Measurements from ENCODE around the gene FCRLA. TPM values are rescaled to one million over a fixed set of nuclear protein-coding genes. Genes with fewer than 3 reads are reported as not detected.

FCRLA gene
- total RNA-seq, 2 donors from 2014 or later: not detected

- peaks cover 0 to 17% of the 10 kb centered on the region in 2 donors for H3K4me1 ChIP-seq (ENCODE audit: control insufficient read depth in 1 of 2, low read depth in 2 of 2)
- no peaks in the 10 kb centered on the region for H3K9me3 ChIP-seq
- no peak overlapping the region for H3K27ac ChIP-seq
- DNase-seq (ENCODE audit: low spot score) (no peak), ATAC-seq (ENCODE audit: insufficient number of reproducible peaks, low FRiP score, low read depth) (no peak)
- no peaks in the 10 kb centered on the region for H3K36me3 ChIP-seq
- TF ChIP-seq CTCF (IDR thresholded peaks at IDR 0.05): no peak
- no peaks in the 10 kb centered on the region for H3K27me3 ChIP-seq (replicated peaks; ENCODE audit: insufficient read depth)
- H3K4me3 ChIP-seq: no peak overlapping the region
Measured at GRCh38 chr1:161707503-161707902, 474 bp downstream of the FCRLA start.

GRCh38 chr1:161709373-161709772, 2.3 kb downstream of the FCRLA start:
- DNase-seq (ENCODE audit: low spot score) (no peak), ATAC-seq (ENCODE audit: insufficient number of reproducible peaks, low FRiP score, low read depth) (no peak)
- no peak for TF ChIP-seq CTCF (IDR thresholded peaks at IDR 0.05)
- Histone ChIP-seq H3K4me1 (ENCODE audit: control insufficient read depth in 1 of 2, low read depth in 2 of 2) (peaks cover 0 to 17% of the 10 kb centered on the region in 2 donors), H3K4me3 (no peak overlapping the region), H3K36me3 (no peaks in the 10 kb centered on the region), H3K9me3 (no peaks in the 10 kb centered on the region), H3K27me3 (replicated peaks; ENCODE audit: insufficient read depth) (no peaks in the 10 kb centered on the region), H3K27ac (no peak overlapping the region)

- Histone ChIP-seq H3K27ac (no peak overlapping the region), H3K4me1 (ENCODE audit: control insufficient read depth in 1 of 2, low read depth in 2 of 2) (peaks cover 0 to 16% of the 10 kb centered on the region in 2 donors), H3K9me3 (no peaks in the 10 kb centered on the region), H3K27me3 (replicated peaks; ENCODE audit: insufficient read depth) (no peaks in the 10 kb centered on the region), H3K36me3 (no peaks in the 10 kb centered on the region), H3K4me3 (no peak overlapping the region)
- DNase-seq (ENCODE audit: low spot score) (no peak), ATAC-seq (ENCODE audit: insufficient number of reproducible peaks, low FRiP score, low read depth) (no peak)
- TF ChIP-seq CTCF (IDR thresholded peaks at IDR 0.05): no peak
Measured at GRCh38 chr1:161710560-161710959, 3.5 kb downstream of the FCRLA start.

GRCh38 chr1:161718559-161719324, 11.7 kb downstream of the FCRLA start:
- H3K27ac ChIP-seq: no peak overlapping the region
- no peaks in the 10 kb centered on the region for H3K27me3 ChIP-seq (replicated peaks; ENCODE audit: insufficient read depth)
- no peaks in the 10 kb centered on the region for H3K36me3 ChIP-seq
- no peak overlapping the region for H3K4me3 ChIP-seq
- ATAC-seq (ENCODE audit: insufficient number of reproducible peaks, low FRiP score, low read depth) (no peak), DNase-seq (ENCODE audit: low spot score) (no peak)
- H3K9me3 ChIP-seq: no peaks in the 10 kb centered on the region
- H3K4me1 ChIP-seq (ENCODE audit: control insufficient read depth in 1 of 2, low read depth in 2 of 2): no peaks in the 10 kb centered on the region
- no peak for TF ChIP-seq CTCF (IDR thresholded peaks at IDR 0.05)

- no peaks in the 10 kb centered on the region for H3K36me3 ChIP-seq
- ATAC-seq (ENCODE audit: insufficient number of reproducible peaks, low FRiP score, low read depth) (no peak), DNase-seq (ENCODE audit: low spot score) (no peak)
- no peak overlapping the region for H3K27ac ChIP-seq
- no peaks in the 10 kb centered on the region for H3K4me1 ChIP-seq (ENCODE audit: control insufficient read depth in 1 of 2, low read depth in 2 of 2)
- H3K9me3 ChIP-seq: no peaks in the 10 kb centered on the region
- no peaks in the 10 kb centered on the region for H3K27me3 ChIP-seq (replicated peaks; ENCODE audit: insufficient read depth)
- H3K4me3 ChIP-seq: no peak overlapping the region
- no peak for TF ChIP-seq CTCF (IDR thresholded peaks at IDR 0.05)
Measured at GRCh38 chr1:161719325-161719611, 12.2 kb downstream of the FCRLA start.

Measured in thoracic aorta (tissue), 2 donors.